ENCODE results near the gene GOLGA8M.
"Not testable (repeated sequence)": the region's sequence is repeated elsewhere in the genome, so short reads cannot be mapped to it uniquely, and the experiment has no call there.

Gene GOLGA8M

GRCh38 chr15:28702427-28702826 lies 9.8 kb downstream of the GOLGA8M start:
- H3K9me3 Mint-ChIP-seq; H3K27ac Mint-ChIP-seq; H3K4me3 Mint-ChIP-seq; H3K4me1 Mint-ChIP-seq (ENCODE audit: low read depth in 2 of 2); H3K36me3 Mint-ChIP-seq (ENCODE audit: insufficient read depth); H3K27me3 Mint-ChIP-seq; ATAC-seq (replicated peaks); DNase-seq: not testable (repeated sequence)

- not testable (repeated sequence) for H3K4me3 Mint-ChIP-seq; DNase-seq; H3K27ac Mint-ChIP-seq; H3K4me1 Mint-ChIP-seq (ENCODE audit: low read depth in 2 of 2); ATAC-seq (replicated peaks); H3K36me3 Mint-ChIP-seq (ENCODE audit: insufficient read depth); H3K9me3 Mint-ChIP-seq; H3K27me3 Mint-ChIP-seq
Observed at GRCh38 chr15:28694006-28694751, 18.0 kb downstream of the GOLGA8M start.

GRCh38 chr15:28693021-28693420 lies 19.2 kb downstream of the GOLGA8M start:
- H3K27ac Mint-ChIP-seq; H3K27me3 Mint-ChIP-seq; DNase-seq; H3K9me3 Mint-ChIP-seq; H3K36me3 Mint-ChIP-seq (ENCODE audit: insufficient read depth); ATAC-seq (replicated peaks); H3K4me1 Mint-ChIP-seq (ENCODE audit: low read depth in 2 of 2); H3K4me3 Mint-ChIP-seq: not testable (repeated sequence)

GRCh38 chr15:28673533-28673932 lies 38.7 kb downstream of the GOLGA8M start:
- H3K4me1 Mint-ChIP-seq (ENCODE audit: low read depth in 2 of 2); H3K36me3 Mint-ChIP-seq (ENCODE audit: insufficient read depth); H3K4me3 Mint-ChIP-seq; H3K27me3 Mint-ChIP-seq; H3K27ac Mint-ChIP-seq; DNase-seq; ATAC-seq (replicated peaks); H3K9me3 Mint-ChIP-seq: not testable (repeated sequence)

- H3K4me1 Mint-ChIP-seq (ENCODE audit: low read depth in 2 of 2); H3K36me3 Mint-ChIP-seq (ENCODE audit: insufficient read depth); H3K9me3 Mint-ChIP-seq; H3K4me3 Mint-ChIP-seq; H3K27me3 Mint-ChIP-seq; DNase-seq; ATAC-seq (replicated peaks); H3K27ac Mint-ChIP-seq: not testable (repeated sequence)
Observed at GRCh38 chr15:28672122-28672521, 40.1 kb downstream of the GOLGA8M start.

GRCh38 chr15:28666402-28666801 lies 45.8 kb downstream of the GOLGA8M start:
- ATAC-seq (replicated peaks); H3K9me3 Mint-ChIP-seq: not testable (repeated sequence)

GRCh38 chr15:28664575-28664974 lies 47.6 kb downstream of the GOLGA8M start:
- H3K36me3 Mint-ChIP-seq (ENCODE audit: insufficient read depth); H3K4me1 Mint-ChIP-seq (ENCODE audit: low read depth in 2 of 2); DNase-seq; H3K27ac Mint-ChIP-seq; ATAC-seq (replicated peaks); H3K4me3 Mint-ChIP-seq; H3K9me3 Mint-ChIP-seq; H3K27me3 Mint-ChIP-seq: not testable (repeated sequence)

More at GRCh38 chr15:28666402-28666801, 45.8 kb downstream of the GOLGA8M start:
- H3K27me3 Mint-ChIP-seq; H3K36me3 Mint-ChIP-seq (ENCODE audit: insufficient read depth); DNase-seq; H3K27ac Mint-ChIP-seq; H3K4me3 Mint-ChIP-seq; H3K4me1 Mint-ChIP-seq (ENCODE audit: low read depth in 2 of 2): not testable (repeated sequence)

GRCh38 chr15:28663717-28664116 lies 48.5 kb downstream of the GOLGA8M start:
- not testable (repeated sequence) for H3K27me3 Mint-ChIP-seq; H3K4me3 Mint-ChIP-seq; H3K9me3 Mint-ChIP-seq; H3K4me1 Mint-ChIP-seq (ENCODE audit: low read depth in 2 of 2); ATAC-seq (replicated peaks); H3K36me3 Mint-ChIP-seq (ENCODE audit: insufficient read depth); DNase-seq; H3K27ac Mint-ChIP-seq

GRCh38 chr15:28660750-28661149 lies 51.5 kb downstream of the GOLGA8M start:
- not testable (repeated sequence) for H3K27me3 Mint-ChIP-seq, H3K9me3 Mint-ChIP-seq

GRCh38 chr15:28656018-28656360 lies 56.2 kb downstream of the GOLGA8M start:
- H3K4me1 Mint-ChIP-seq (ENCODE audit: low read depth in 2 of 2); H3K4me3 Mint-ChIP-seq; DNase-seq; H3K27ac Mint-ChIP-seq; H3K27me3 Mint-ChIP-seq; H3K9me3 Mint-ChIP-seq; ATAC-seq (replicated peaks); H3K36me3 Mint-ChIP-seq (ENCODE audit: insufficient read depth): not testable (repeated sequence)

More at GRCh38 chr15:28660750-28661149, 51.5 kb downstream of the GOLGA8M start:
- not testable (repeated sequence) for H3K4me3 Mint-ChIP-seq; H3K4me1 Mint-ChIP-seq (ENCODE audit: low read depth in 2 of 2); H3K36me3 Mint-ChIP-seq (ENCODE audit: insufficient read depth); ATAC-seq (replicated peaks); H3K27ac Mint-ChIP-seq; DNase-seq

GRCh38 chr15:28655329-28656017 lies 56.7 kb downstream of the GOLGA8M start:
- H3K4me1 Mint-ChIP-seq (ENCODE audit: low read depth in 2 of 2); H3K36me3 Mint-ChIP-seq (ENCODE audit: insufficient read depth); H3K9me3 Mint-ChIP-seq; H3K4me3 Mint-ChIP-seq; H3K27me3 Mint-ChIP-seq; H3K27ac Mint-ChIP-seq; ATAC-seq (replicated peaks); DNase-seq: not testable (repeated sequence)

GRCh38 chr15:28654194-28654593 lies 58.0 kb downstream of the GOLGA8M start:
- not testable (repeated sequence) for ATAC-seq (replicated peaks); H3K4me1 Mint-ChIP-seq (ENCODE audit: low read depth in 2 of 2); H3K36me3 Mint-ChIP-seq (ENCODE audit: insufficient read depth); DNase-seq; H3K4me3 Mint-ChIP-seq; H3K27ac Mint-ChIP-seq; H3K27me3 Mint-ChIP-seq; H3K9me3 Mint-ChIP-seq

- H3K9me3 Mint-ChIP-seq; DNase-seq; H3K36me3 Mint-ChIP-seq (ENCODE audit: insufficient read depth); ATAC-seq (replicated peaks); H3K4me1 Mint-ChIP-seq (ENCODE audit: low read depth in 2 of 2); H3K4me3 Mint-ChIP-seq; H3K27me3 Mint-ChIP-seq: not testable (repeated sequence)
- peak overlapping the region in 1 of 2 donors; percentile 35 for H3K27ac Mint-ChIP-seq
Observed at GRCh38 chr15:28652538-28652937, 59.7 kb downstream of the GOLGA8M start.

All from effector memory CD8-positive, alpha-beta T cell (primary cell).